ENCODE data around the gene RRM1. TPM values are rescaled to one million over a fixed set of nuclear protein-coding genes. Genes with fewer than 3 reads are reported as not detected.
A peak's percentile ranks its signal among the peaks of the same experiment; 100 is the strongest.

The RRM1 gene
- total and polyA plus RNA-seq, 9 of the 15 experiments (the other 6 are each of a cell fraction or from before 2014, with no cell fraction given): 113 to 270 (median 163) TPM

DNA sequence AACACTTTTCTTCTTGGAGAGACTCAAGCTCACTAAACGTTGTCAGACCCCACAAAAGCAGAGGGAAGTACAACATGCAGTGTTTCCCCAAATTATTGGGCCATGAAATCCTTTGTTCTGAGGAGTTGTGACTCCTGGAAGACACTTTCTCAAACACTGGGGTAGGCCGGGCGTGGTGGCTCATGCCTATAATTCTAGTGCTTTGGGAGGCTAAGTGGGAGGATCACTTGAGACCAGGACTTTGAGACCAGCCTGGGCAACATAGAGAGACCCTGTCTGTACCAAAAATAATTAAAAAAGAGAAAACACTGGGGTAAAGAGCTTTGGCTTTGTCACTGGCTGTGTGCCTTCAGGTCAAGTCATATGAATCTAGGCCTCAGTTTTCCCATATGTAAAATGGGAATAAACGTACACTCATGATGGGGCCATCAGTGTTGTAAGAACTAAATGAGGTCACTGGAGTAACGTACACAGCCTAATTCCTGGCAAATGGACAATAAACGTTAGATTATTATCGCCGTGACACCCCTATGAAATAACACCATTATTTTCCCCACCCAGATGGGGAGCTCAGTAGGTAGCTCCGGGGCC, 92.0 kb downstream of the RRM1 start (continued):
- TF ChIP-seq, protein P1, sequence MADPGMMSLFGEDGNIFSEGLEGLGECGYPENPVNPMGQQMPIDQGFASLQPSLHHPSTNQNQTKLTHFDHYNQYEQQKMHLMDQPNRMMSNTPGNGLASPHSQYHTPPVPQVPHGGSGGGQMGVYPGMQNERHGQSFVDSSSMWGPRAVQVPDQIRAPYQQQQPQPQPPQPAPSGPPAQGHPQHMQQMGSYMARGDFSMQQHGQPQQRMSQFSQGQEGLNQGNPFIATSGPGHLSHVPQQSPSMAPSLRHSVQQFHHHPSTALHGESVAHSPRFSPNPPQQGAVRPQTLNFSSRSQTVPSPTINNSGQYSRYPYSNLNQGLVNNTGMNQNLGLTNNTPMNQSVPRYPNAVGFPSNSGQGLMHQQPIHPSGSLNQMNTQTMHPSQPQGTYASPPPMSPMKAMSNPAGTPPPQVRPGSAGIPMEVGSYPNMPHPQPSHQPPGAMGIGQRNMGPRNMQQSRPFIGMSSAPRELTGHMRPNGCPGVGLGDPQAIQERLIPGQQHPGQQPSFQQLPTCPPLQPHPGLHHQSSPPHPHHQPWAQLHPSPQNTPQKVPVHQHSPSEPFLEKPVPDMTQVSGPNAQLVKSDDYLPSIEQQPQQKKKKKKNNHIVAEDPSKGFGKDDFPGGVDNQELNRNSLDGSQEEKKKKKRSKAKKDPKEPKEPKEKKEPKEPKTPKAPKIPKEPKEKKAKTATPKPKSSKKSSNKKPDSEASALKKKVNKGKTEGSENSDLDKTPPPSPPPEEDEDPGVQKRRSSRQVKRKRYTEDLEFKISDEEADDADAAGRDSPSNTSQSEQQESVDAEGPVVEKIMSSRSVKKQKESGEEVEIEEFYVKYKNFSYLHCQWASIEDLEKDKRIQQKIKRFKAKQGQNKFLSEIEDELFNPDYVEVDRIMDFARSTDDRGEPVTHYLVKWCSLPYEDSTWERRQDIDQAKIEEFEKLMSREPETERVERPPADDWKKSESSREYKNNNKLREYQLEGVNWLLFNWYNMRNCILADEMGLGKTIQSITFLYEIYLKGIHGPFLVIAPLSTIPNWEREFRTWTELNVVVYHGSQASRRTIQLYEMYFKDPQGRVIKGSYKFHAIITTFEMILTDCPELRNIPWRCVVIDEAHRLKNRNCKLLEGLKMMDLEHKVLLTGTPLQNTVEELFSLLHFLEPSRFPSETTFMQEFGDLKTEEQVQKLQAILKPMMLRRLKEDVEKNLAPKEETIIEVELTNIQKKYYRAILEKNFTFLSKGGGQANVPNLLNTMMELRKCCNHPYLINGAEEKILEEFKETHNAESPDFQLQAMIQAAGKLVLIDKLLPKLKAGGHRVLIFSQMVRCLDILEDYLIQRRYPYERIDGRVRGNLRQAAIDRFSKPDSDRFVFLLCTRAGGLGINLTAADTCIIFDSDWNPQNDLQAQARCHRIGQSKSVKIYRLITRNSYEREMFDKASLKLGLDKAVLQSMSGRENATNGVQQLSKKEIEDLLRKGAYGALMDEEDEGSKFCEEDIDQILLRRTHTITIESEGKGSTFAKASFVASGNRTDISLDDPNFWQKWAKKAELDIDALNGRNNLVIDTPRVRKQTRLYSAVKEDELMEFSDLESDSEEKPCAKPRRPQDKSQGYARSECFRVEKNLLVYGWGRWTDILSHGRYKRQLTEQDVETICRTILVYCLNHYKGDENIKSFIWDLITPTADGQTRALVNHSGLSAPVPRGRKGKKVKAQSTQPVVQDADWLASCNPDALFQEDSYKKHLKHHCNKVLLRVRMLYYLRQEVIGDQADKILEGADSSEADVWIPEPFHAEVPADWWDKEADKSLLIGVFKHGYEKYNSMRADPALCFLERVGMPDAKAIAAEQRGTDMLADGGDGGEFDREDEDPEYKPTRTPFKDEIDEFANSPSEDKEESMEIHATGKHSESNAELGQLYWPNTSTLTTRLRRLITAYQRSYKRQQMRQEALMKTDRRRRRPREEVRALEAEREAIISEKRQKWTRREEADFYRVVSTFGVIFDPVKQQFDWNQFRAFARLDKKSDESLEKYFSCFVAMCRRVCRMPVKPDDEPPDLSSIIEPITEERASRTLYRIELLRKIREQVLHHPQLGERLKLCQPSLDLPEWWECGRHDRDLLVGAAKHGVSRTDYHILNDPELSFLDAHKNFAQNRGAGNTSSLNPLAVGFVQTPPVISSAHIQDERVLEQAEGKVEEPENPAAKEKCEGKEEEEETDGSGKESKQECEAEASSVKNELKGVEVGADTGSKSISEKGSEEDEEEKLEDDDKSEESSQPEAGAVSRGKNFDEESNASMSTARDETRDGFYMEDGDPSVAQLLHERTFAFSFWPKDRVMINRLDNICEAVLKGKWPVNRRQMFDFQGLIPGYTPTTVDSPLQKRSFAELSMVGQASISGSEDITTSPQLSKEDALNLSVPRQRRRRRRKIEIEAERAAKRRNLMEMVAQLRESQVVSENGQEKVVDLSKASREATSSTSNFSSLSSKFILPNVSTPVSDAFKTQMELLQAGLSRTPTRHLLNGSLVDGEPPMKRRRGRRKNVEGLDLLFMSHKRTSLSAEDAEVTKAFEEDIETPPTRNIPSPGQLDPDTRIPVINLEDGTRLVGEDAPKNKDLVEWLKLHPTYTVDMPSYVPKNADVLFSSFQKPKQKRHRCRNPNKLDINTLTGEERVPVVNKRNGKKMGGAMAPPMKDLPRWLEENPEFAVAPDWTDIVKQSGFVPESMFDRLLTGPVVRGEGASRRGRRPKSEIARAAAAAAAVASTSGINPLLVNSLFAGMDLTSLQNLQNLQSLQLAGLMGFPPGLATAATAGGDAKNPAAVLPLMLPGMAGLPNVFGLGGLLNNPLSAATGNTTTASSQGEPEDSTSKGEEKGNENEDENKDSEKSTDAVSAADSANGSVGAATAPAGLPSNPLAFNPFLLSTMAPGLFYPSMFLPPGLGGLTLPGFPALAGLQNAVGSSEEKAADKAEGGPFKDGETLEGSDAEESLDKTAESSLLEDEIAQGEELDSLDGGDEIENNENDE (IDR thresholded peaks at IDR 0.05; ENCODE audit: low read depth, low read length): no peak
- TF ChIP-seq ZNF445 (CRISPR knock-in tag; IDR thresholded peaks at IDR 0.05; ENCODE audit: low read depth): no peak
- TF ChIP-seq, protein P2, sequence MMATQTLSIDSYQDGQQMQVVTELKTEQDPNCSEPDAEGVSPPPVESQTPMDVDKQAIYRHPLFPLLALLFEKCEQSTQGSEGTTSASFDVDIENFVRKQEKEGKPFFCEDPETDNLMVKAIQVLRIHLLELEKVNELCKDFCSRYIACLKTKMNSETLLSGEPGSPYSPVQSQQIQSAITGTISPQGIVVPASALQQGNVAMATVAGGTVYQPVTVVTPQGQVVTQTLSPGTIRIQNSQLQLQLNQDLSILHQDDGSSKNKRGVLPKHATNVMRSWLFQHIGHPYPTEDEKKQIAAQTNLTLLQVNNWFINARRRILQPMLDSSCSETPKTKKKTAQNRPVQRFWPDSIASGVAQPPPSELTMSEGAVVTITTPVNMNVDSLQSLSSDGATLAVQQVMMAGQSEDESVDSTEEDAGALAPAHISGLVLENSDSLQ (IDR thresholded peaks at IDR 0.05): 0 out of 2 replicates have a peak, but pooled peaks have one; percentile 13
- TF ChIP-seq ILK (tag; IDR thresholded peaks at IDR 0.05; ENCODE audit: borderline replicate concordance, low read depth): no peak
- TF ChIP-seq TFAM (CRISPR knock-in tag; conservative IDR thresholded peaks at IDR 0.05): no peak
- TF ChIP-seq, protein P3, sequence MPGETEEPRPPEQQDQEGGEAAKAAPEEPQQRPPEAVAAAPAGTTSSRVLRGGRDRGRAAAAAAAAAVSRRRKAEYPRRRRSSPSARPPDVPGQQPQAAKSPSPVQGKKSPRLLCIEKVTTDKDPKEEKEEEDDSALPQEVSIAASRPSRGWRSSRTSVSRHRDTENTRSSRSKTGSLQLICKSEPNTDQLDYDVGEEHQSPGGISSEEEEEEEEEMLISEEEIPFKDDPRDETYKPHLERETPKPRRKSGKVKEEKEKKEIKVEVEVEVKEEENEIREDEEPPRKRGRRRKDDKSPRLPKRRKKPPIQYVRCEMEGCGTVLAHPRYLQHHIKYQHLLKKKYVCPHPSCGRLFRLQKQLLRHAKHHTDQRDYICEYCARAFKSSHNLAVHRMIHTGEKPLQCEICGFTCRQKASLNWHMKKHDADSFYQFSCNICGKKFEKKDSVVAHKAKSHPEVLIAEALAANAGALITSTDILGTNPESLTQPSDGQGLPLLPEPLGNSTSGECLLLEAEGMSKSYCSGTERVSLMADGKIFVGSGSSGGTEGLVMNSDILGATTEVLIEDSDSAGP (CRISPR knock-in tag; IDR thresholded peaks at IDR 0.05): no peak
- no peak for TF ChIP-seq MEF2A (IDR thresholded peaks at IDR 0.05; ENCODE audit: control insufficient read depth, low read depth, low read length)
- peak; percentile 95 for TF ChIP-seq HDAC2 (IDR thresholded peaks at IDR 0.05)
- TF ChIP-seq EHMT2 (IDR thresholded peaks at IDR 0.05): no peak
- TF ChIP-seq ZNF668 (CRISPR knock-in tag; IDR thresholded peaks at IDR 0.05): no peak
- TF ChIP-seq, protein P4, sequence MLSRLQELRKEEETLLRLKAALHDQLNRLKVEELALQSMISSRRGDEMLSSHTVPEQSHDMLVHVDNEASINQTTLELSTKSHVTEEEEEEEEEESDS (CRISPR knock-in tag; IDR thresholded peaks at IDR 0.05): no peak
- no peak for TF ChIP-seq SMARCE1 (IDR thresholded peaks at IDR 0.05)
- no peak for TF ChIP-seq POLR3G (IDR thresholded peaks at IDR 0.05; ENCODE audit: extremely low read depth, insufficient read length, insufficient replicate concordance)
- TF ChIP-seq HNRNPL (IDR thresholded peaks at IDR 0.05; ENCODE audit: low read depth, low read length): no peak
